Raji (cell line): ENCODE measurements around the gene PRDM5.

Experiments
- POLR2A ChIP-seq: IDR thresholded peaks from 2 replicates; pipeline ENCODE4 v1.6.1; 2011; ENCODE audit warnings: low read depth, low read length, control low read depth; ENCODE audit not compliant: insufficient read depth

PRDM5 gene

DNA sequence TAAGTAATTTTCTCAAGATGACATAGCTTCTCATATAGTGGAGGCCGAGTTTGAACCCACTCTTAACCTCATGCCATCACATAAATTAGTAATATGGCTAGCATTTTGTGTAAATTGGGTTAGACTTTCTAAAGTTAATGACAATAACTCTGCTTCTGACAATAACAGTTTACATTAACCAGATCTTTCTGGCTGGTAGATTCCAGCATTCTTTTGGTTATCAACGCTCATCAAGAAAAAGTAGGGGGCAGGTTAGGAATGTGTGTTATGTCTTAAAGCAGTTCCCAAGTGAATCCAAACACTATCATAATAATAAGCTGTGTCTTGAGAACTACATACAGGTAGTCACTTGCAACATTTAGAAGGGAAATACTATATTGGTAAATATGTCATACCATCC lies 162.5 kb downstream of the PRDM5 start:
- no peak for TF ChIP-seq POLR2A

DNA sequence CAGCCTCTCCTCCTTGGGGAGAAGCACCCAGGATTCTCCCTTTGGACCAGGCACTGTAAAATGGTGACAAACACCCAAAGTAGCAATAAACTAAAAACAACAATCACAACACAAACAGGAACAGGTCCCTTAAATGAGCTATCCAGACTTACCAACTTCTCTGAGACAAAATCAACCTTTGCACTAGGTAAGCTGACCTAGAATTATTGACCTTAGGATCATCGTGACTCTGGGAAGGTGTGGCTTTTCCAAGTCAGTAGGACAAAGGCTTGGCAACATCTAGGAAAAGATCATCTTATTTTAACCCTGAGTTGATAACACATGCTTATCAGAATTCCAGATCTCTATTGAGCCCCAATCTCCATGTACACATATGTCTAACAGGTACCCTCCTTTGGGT lies 166.7 kb downstream of the PRDM5 start:
- TF ChIP-seq POLR2A: no peak

DNA sequence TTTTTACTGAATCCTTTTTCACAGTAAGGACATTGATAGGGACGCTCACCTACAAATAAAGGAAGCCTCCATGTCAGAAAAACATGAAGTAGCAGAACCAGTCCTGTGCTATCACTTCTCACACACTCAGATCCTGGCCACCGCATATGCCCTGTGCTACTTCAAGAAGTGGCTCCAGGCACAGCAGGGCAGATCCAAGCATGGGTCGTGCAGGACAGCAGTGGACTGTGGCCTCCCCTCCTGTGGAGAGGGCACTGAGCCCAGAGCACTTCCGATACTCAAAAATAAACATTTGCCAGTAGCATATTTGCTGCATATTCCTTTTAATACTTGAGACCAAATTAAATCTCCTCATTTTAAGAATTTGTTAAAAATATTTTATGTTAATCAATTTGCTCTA lies 167.9 kb downstream of the PRDM5 start:
- TF ChIP-seq POLR2A: no peak

DNA sequence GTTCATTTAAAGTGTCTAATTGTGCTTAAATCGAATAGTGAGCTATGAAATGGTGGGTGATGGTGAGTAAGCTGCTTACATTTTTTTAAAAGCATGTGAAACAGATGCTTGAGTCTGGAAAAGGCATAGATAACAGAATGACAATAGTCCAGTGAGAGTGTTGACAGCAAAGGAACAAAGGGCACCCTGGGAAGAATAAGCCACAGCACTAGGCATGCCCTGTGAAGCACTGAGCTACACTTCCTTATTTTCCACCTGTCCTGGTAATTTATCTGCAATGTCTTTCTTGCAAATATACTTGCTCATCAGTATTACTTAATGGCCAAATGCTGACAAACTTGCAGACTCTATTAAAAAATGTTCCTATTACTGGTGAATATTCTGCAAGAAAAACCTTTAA lies 168.7 kb downstream of the PRDM5 start:
- TF ChIP-seq POLR2A: no peak

DNA sequence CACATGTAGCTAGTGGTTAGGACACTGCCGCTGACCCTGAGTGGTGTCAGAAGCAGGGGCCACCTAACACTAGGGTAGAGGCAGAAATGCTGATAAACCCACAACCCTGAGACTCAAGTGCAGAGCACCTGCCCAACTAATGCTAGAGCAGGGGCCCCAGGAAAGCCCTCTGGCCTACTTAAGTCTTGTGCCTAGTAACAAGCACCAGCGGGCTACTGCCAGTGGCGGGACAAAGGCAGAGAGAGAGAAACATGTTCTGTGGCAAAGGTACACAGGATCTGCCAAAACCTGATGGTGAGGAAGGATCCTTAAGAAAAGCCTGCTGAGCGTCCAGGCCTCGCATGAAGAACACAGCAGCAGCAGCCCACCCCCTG lies 172.4 kb downstream of the PRDM5 start:
- TF ChIP-seq POLR2A: no peak

DNA sequence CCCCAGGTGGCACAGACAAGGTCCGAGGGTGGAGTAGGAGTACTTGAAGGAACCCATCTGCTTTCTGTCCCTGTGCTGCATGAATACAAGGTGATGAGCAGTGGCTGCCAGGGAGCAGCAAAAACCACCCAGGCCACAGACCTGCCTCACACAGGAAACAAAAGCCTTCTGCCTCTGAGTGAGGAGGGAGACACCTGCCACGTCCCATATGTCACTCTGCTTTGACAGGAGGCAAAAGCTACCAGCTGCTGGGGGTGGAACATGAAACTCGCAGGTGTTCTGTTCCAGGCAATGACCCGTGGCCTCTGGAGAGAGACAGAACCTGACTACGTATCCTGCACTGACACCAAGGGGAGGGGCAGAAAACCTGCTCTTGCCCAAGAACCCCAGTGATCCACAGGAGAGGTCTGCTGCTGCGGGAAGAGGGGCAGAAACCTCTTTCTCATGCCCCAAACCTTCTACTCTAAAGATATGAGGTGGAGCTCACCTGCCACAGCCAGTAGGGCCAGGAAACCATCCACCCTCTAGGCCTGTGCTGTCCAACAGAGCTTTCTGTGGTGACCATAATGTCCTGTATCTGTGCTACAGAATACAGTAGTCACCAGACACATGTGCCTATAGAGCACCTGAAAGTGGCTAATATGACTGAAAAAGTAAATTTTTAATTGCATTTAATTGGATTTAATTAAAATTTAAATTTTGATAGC lies 172.9 kb downstream of the PRDM5 start:
- 0 out of 2 replicates have a peak, but pooled peaks have one; percentile 22 for TF ChIP-seq POLR2A

DNA sequence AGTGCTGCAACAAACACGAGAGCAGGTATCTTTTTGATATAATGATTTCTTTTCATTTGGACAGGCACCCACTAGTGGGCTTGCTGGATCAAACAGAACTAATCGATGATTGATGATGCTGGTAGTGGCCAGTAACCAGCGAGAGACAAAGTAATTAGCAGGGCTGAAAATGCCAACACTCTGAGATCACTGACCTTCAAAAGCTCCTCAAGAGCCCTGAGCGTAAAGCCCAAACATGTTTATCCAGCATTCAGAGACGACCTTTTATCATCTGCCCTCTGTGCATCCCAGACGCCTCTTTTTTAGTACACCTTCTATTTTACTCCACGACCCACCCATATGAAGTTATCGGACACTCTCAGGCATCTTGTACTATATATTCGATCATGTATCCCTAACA lies 186.2 kb downstream of the PRDM5 start:
- TF ChIP-seq POLR2A: no peak

DNA sequence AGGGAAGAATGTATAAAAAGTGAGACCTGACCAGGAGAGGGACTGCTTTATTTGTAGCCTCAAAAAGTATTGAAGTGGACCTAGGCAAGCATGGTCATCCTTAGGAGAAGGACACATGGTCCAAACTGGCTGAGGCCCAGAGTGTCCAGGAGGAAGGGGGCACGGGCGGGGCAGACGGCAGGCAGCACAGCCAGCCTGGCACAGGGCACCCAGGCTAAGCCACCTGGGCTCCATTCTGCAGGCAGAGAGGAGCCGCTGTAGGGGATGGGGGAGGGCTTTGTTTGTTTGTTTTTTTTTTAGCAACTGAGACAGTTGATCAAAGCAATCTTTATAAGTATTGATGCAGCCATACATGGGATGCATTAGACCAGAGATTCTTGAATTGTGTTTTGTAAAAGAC lies 188.6 kb downstream of the PRDM5 start:
- TF ChIP-seq POLR2A: no peak

DNA sequence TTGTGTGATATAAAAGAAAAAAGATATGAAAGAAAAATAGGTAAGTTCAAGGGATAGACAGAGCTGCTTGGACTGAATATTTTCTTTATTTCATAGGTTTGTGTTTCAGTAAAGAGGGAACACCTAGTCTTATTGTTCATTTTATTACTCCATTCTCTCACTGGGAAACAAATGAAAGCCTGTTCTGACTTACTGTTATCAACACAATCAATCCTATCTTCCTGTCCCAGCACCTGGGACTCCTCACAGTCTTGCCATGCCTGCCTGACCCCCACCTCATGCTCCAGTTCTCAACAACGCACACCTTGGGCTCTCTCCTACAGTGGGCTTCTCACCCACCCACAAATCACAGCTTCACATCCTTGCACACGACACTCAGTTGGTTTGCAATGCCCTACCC lies 189.5 kb downstream of the PRDM5 start:
- no peak for TF ChIP-seq POLR2A

DNA sequence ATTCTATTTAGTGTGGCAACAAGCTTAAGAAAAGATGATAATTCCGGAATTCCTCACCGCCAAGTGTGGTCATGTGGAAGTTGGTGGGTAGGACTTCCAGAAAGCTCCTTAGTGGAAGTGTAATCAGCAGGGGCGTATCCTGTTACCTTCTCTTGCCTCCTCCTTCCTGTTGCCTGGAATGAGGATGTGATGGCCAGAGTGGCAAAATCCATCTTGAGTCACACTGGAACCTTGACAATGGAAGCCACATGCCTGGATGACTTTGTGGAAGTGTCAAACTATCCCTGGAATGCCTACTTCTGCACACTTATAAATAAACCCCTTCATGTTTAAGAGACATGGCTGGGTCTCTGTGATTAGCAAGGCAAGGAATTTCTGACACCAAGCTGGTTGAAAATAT lies 191.0 kb downstream of the PRDM5 start:
- TF ChIP-seq POLR2A: no peak

DNA sequence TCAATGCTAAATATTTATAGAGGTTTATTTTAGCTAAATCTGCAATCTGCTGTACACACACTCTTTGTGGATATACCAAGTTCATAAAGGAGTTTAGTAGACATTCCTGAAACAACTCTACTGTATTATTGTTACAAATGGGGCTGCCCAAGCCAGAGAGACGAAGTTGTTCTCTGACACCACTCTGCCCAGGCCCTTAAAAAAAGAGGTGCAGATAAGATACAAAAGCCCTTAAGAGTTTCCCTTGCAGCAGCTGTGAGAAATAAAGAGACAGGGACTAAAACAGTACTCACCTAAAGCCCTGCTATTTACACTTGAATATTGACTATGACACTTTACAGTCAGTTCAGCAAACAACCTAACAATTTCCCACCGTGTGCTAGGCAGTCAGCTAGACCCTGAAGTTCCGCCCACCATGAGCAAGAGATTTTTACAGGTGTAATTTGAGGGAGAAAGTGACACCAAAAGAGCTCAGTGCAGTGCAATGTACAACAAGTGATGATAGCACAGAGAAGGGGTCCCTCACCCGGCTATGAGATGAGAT lies 191.7 kb downstream of the PRDM5 start:
- no peak for TF ChIP-seq POLR2A

DNA sequence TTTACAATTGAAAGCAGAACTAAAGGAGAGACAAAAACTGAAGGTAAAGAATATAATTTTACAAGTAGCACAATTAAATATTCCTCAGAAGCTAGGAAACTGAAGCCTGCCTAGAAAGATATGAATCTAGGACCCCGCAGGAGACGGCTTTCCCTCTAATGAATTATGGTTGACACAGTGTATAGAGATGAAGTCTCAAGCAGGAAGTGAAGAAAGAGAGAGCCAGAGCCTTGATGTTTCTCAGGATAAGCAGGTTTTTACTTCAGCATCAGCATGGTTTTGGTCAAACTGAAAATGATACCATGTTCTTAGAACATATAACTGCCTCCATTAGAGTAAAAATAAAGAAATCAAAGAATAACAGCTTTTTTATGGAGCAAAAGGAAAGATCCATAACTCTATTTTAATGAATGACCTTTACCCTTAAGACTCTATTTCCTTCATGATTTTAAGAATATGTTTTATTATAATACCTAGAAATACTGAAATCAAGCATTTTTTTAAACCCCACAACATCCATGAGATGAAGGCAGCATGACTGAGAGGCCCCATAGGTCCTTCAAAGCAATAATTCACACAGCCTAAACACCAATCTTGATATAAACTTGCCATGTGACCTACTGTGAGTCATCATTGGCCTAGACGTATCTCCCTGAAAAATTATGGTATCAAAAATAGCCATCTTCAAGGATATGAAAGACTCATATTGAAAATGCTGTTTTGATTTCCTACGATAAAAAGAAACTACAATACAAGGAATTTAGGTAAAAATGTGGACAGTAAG lies 193.4 kb downstream of the PRDM5 start:
- TF ChIP-seq POLR2A: no peak

DNA sequence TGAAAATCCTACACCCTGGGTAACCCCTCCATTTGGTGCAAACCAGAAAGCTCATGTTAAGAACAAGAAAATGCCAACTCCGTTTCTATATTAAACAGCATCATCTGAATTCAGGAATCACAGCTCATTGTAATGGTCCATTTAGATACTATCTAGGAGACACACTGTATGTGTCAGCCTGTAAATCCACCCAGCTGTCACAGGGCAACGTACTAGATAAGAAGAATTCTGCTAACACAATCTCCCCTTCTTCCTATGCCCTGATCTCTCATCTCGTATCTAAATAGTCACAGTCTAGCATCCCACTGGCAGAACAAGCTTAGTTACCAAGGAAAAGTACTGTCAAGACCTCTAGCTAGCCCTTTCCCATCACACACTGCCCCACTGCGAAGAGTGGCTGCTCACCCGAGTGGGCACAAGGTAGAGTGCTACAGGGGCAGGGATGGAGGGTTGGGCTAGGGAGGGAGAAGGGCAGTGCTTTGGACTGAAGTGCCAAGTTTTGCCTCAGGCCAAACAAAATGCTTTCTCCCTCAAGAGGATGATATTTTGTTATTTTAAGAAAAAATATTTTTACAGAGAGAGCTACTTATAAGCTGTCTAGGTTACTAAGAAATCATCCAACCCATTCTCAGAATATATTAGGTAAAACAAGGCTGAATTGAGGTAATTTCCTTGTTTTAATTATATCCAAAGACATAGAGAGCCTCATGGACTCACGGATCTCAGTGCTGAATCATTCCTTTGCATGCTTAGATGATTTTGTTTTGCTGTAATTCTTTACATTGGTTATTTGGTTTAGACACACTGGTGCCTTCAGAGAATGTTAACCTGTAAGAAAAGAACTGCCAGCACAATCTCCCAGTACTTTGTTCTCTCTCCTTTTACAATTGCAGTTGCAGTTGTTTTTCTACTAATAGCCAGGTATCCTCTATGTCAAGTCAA lies 196.6 kb downstream of the PRDM5 start:
- TF ChIP-seq POLR2A: no peak

DNA sequence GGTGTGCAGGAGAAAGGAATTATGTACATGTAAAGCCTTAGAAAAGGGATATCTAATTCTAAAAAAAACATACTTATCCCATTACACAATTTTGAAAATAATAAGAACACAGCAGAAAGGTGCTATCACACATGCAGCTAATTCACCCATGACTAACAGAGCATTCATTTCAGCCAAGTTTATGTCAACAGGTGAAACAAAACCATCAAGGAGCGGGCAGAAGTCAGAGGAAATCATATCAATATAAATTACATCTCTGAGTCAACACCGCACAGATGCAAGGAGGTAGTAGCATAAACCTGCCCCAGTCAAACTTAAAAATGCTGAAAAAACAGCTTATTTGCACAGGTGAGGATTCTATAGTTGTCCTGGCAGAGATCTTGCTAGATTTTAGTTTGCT lies 197.9 kb downstream of the PRDM5 start:
- no peak for TF ChIP-seq POLR2A

DNA sequence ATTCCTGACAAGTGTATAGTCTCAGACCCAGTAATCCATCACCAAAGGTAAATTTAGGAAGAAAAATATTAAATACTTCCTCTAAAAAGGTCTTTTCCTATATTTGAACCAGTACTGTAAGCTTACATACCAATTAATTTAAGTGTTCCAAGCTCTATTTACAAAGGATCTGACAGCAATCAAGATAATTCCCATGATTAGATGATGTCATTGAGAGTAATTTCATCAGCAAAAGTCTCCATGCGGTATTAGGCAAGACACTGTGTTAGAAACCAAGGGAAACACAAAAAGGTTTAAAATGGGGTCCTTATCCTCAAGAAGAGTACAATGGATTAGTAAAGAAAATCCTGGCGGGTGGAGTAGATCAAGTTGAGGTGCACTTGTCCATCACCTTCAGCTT lies 198.5 kb downstream of the PRDM5 start:
- TF ChIP-seq POLR2A: no peak

DNA sequence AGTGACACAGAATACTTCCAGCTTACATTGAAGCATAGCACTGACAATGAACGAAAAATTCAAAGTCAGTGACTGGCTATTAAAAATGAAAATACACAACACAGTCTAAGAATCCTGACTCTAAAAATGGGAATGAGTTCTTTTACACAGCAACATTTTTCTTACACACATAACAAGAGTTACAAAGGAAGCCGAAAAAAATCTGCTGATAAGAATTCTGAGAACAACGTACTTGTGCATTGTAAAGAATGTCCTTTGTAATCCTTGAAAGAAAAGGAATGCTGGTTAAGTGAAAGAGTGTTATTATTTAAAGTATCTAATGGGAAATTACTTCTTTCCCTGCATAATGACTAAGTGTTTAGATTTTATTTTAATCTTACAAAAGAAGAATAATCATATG lies 199.4 kb downstream of the PRDM5 start:
- no peak for TF ChIP-seq POLR2A

DNA sequence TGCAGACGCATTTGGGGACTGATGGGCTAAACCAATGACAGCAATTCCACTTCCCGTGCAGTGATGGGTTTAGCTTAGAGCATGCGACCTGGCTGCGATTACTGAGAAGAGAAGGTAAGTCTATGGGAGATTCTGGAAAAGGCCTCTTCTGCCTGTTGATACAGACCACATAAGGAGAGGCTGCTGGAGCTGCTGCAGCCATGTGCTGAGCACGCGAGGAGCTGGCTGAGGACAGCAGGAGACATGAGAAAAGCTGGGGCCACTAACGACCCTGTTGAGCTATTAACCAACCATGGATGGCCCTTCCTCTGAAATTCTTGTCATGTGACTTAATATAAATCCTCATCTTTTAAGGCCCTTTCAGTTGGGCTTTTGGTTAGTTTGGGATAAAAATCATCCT lies 199.9 kb downstream of the PRDM5 start:
- no peak for TF ChIP-seq POLR2A
